GM23338 (cell line): ENCODE data around the gene RANGRF. TPM values are rescaled to one million over a fixed set of nuclear protein-coding genes. Genes with fewer than 3 reads are reported as not detected.

Experiments used
- ATAC-seq: fragments of 200-7000 bp; cut with Tn5 transposase; 3 replicates; pipeline ENCODE4 v1.9.1; 2020
- DNase-seq: peaks from one replicate; pipeline ENCODE4 v3.0.0-alpha.2; 2015; ENCODE audit warnings: low spot score
- H2AFZ ChIP-seq: fragments of 200-600 bp; sonication (generic); 2 replicates; pipeline ENCODE4 v1.8.0; 2016; ENCODE audit warnings: antibody characterized with exemption, mild to moderate bottlenecking, moderate library complexity
- H3F3A ChIP-seq: fragments of 200-600 bp; sonication (generic); replicated peaks from 2 replicates; pipeline ENCODE4 v1.8.0; 2017; ENCODE audit warnings: antibody characterized with exemption, mixed run types, low read depth
- H3K27ac ChIP-seq: fragments of 200-600 bp; sonication (generic); 2 replicates; pipeline ENCODE4 v1.6.1; 2016; ENCODE audit warnings: low read depth
- H3K27me3 ChIP-seq: fragments of 200-600 bp; sonication (generic); 2 replicates; pipeline ENCODE4 v1.8.0; 2016; ENCODE audit warnings: mild to moderate bottlenecking, mixed run types, moderate library complexity; ENCODE audit not compliant: insufficient read depth
- H3K36me3 ChIP-seq: fragments of 200-600 bp; sonication (generic); 2 replicates; pipeline ENCODE4 v1.8.0; 2016; ENCODE audit warnings: mild to moderate bottlenecking; ENCODE audit not compliant: insufficient read depth
- H3K4me1 ChIP-seq: fragments of 200-600 bp; sonication (generic); 2 replicates; pipeline ENCODE4 v1.8.0; 2016; ENCODE audit warnings: mild to moderate bottlenecking, moderate library complexity; ENCODE audit not compliant: insufficient read depth
- H3K4me2 ChIP-seq: fragments of 200-600 bp; sonication (generic); 2 replicates; pipeline ENCODE4 v1.7.1; 2017; ENCODE audit warnings: mixed run types
- H3K4me3 ChIP-seq: fragments of 200-600 bp; sonication (generic); 2 replicates; pipeline ENCODE4 v1.6.1; 2016; ENCODE audit warnings: mixed run types
- H3K79me2 ChIP-seq: fragments of 200-600 bp; sonication (generic); replicated peaks from 2 replicates; pipeline ENCODE4 v1.8.0; 2017; ENCODE audit warnings: mild to moderate bottlenecking; ENCODE audit not compliant: insufficient read depth
- H3K9me2 ChIP-seq: fragments of 200-600 bp; sonication (generic); 2 replicates; pipeline ENCODE4 v1.8.0; 2017; ENCODE audit not compliant: insufficient read depth
- H4K20me1 ChIP-seq: fragments of 200-600 bp; sonication (generic); replicated peaks from 2 replicates; pipeline ENCODE4 v1.8.0; 2017; ENCODE audit warnings: mild to moderate bottlenecking; ENCODE audit not compliant: insufficient read depth
- H3K27ac Mint-ChIP-seq: 2 replicates; pipeline ENCODE4 v1.8.0; 2020; ENCODE audit warnings: inconsistent platforms, mild to moderate bottlenecking, moderate library complexity, mixed read lengths
- H3K27me3 Mint-ChIP-seq: 3 replicates; pipeline ENCODE4 v1.8.0; 2022; ENCODE audit warnings: low read depth, mild to moderate bottlenecking, moderate library complexity, mixed read lengths, inconsistent platforms; ENCODE audit not compliant: insufficient read depth, poor library complexity
- H3K36me3 Mint-ChIP-seq: 3 replicates; pipeline ENCODE4 v1.8.0; 2021; ENCODE audit warnings: low read depth, mild to moderate bottlenecking, inconsistent platforms, moderate library complexity, mixed read lengths
- H3K4me1 Mint-ChIP-seq: 3 replicates; pipeline ENCODE4 v1.8.0; 2020; ENCODE audit warnings: mild to moderate bottlenecking, inconsistent platforms, mixed read lengths
- H3K4me3 Mint-ChIP-seq: 3 replicates; pipeline ENCODE4 v1.8.0; 2021; ENCODE audit warnings: moderate library complexity, mild to moderate bottlenecking, inconsistent platforms, mixed read lengths
- H3K9me3 Mint-ChIP-seq: 3 replicates; pipeline ENCODE4 v1.8.0; 2020; ENCODE audit warnings: moderate library complexity, mild to moderate bottlenecking, inconsistent platforms, mixed read lengths
- CREB1 ChIP-seq: fragments of 250-450 bp; sonication (Bioruptor Pico); IDR thresholded peaks from 2 replicates; pipeline ENCODE4 v1.5.0; 2020; ENCODE audit warnings: low read depth, mild to moderate bottlenecking, moderate library complexity
- REST ChIP-seq: IDR thresholded peaks from one replicate; pipeline ENCODE4 v1.6.1; 2018; ENCODE audit warnings: antibody characterized with exemption; ENCODE audit not compliant: unreplicated experiment
- STAT1 ChIP-seq: IDR thresholded peaks from one replicate; pipeline ENCODE4 v1.6.1; 2016; ENCODE audit warnings: antibody characterized with exemption; ENCODE audit not compliant: unreplicated experiment
- polyA plus RNA-seq: library from polyadenylated mRNA; unstranded; fragments of >200 nt; fragmentation: Nextera tagmentation; extraction: Ambion mirVana; gene quantifications from 2 replicates; pipeline ENCODE4 v1.2.1, GENCODE V29; 2016
- total RNA-seq: library from RNA; depleted of rRNA; stranded (reverse); fragments of >200 nt; shearing (Covaris generic); gene quantifications from 2 replicates; pipeline ENCODE4 v1.2.3, GENCODE V29; 2014
- TF ChIP-seq, protein P1 (sequence below): fragments of 250-450 bp; sonication (Bioruptor Pico); IDR thresholded peaks from 2 replicates; pipeline ENCODE4 v1.5.0; 2020; ENCODE audit warnings: mild to moderate bottlenecking, moderate library complexity

Gene RANGRF
- total and polyA plus RNA-seq, 2 experiments from 2014 or later = 11.2 to 52.4 TPM

GRCh38 chr17:8277317-8277716, 11.2 kb upstream of the RANGRF start:
- H3K36me3 ChIP-seq = no peaks in the 10 kb centered on the region
- no peaks in the 10 kb centered on the region for H3K9me2 ChIP-seq
- ATAC-seq (no peak), DNase-seq (no peak)
- no peak overlapping the region for H3K4me3 ChIP-seq
- no peaks in the 10 kb centered on the region for H3K27me3 ChIP-seq
- H3K27me3 Mint-ChIP-seq = peaks cover 6% of the 10 kb centered on the region
- no peak overlapping the region for H3K27ac ChIP-seq
- no peak overlapping the region for H3K4me2 ChIP-seq
- no peaks in the 10 kb centered on the region; the same call in 2 of the 3 replicates for H3K9me3 Mint-ChIP-seq
- no peaks in the 10 kb centered on the region; the same call in 2 of the 3 replicates for H3K4me1 Mint-ChIP-seq
- no peaks in the 10 kb centered on the region for H3K4me1 ChIP-seq
- H3F3A ChIP-seq = no peaks in the 10 kb centered on the region
- H3K36me3 Mint-ChIP-seq = peaks cover 3% of the 10 kb centered on the region; the same call in 2 of the 3 replicates
- H3K27ac Mint-ChIP-seq = no peak overlapping the region
- no peak overlapping the region; the same call in 2 of the 3 replicates for H3K4me3 Mint-ChIP-seq
- no peak overlapping the region for H2AFZ ChIP-seq
- no peaks in the 10 kb centered on the region for H3K79me2 ChIP-seq
- TF ChIP-seq CREB1 (CRISPR knock-in tag) = no peak
- TF ChIP-seq, protein P1, sequence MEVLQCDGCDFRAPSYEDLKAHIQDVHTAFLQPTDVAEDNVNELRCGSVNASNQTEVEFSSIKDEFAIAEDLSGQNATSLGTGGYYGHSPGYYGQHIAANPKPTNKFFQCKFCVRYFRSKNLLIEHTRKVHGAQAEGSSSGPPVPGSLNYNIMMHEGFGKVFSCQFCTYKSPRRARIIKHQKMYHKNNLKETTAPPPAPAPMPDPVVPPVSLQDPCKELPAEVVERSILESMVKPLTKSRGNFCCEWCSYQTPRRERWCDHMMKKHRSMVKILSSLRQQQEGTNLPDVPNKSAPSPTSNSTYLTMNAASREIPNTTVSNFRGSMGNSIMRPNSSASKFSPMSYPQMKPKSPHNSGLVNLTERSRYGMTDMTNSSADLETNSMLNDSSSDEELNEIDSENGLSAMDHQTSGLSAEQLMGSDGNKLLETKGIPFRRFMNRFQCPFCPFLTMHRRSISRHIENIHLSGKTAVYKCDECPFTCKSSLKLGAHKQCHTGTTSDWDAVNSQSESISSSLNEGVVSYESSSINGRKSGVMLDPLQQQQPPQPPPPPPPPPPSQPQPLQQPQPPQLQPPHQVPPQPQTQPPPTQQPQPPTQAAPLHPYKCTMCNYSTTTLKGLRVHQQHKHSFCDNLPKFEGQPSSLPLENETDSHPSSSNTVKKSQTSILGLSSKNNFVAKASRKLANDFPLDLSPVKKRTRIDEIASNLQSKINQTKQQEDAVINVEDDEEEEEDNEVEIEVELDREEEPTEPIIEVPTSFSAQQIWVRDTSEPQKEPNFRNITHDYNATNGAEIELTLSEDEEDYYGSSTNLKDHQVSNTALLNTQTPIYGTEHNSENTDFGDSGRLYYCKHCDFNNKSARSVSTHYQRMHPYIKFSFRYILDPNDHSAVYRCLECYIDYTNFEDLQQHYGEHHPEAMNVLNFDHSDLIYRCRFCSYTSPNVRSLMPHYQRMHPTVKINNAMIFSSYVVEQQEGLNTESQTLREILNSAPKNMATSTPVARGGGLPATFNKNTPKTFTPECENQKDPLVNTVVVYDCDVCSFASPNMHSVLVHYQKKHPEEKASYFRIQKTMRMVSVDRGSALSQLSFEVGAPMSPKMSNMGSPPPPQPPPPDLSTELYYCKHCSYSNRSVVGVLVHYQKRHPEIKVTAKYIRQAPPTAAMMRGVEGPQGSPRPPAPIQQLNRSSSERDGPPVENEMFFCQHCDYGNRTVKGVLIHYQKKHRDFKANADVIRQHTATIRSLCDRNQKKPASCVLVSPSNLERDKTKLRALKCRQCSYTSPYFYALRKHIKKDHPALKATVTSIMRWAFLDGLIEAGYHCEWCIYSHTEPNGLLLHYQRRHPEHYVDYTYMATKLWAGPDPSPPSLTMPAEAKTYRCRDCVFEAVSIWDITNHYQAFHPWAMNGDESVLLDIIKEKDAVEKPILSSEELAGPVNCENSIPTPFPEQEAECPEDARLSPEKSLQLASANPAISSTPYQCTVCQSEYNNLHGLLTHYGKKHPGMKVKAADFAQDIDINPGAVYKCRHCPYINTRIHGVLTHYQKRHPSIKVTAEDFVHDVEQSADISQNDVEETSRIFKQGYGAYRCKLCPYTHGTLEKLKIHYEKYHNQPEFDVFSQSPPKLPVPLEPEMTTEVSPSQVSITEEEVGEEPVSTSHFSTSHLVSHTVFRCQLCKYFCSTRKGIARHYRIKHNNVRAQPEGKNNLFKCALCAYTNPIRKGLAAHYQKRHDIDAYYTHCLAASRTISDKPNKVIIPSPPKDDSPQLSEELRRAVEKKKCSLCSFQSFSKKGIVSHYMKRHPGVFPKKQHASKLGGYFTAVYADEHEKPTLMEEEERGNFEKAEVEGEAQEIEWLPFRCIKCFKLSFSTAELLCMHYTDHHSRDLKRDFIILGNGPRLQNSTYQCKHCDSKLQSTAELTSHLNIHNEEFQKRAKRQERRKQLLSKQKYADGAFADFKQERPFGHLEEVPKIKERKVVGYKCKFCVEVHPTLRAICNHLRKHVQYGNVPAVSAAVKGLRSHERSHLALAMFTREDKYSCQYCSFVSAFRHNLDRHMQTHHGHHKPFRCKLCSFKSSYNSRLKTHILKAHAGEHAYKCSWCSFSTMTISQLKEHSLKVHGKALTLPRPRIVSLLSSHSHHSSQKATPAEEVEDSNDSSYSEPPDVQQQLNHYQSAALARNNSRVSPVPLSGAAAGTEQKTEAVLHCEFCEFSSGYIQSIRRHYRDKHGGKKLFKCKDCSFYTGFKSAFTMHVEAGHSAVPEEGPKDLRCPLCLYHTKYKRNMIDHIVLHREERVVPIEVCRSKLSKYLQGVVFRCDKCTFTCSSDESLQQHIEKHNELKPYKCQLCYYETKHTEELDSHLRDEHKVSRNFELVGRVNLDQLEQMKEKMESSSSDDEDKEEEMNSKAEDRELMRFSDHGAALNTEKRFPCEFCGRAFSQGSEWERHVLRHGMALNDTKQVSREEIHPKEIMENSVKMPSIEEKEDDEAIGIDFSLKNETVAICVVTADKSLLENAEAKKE (CRISPR knock-in tag) = no peak
- no peak for TF ChIP-seq STAT1
- no peak for TF ChIP-seq REST
- H4K20me1 ChIP-seq = peaks cover 4% of the 10 kb centered on the region
